ENCODE measurements around the gene CDH4.

The CDH4 gene

GRCh38 chr20:61328911-61329558, 77.0 kb downstream of the CDH4 start:
- DNase-seq (ENCODE audit: low spot score): peak; percentile 2

- DNase-seq (ENCODE audit: low spot score): no peak
Observed at GRCh38 chr20:61330441-61330840, 78.4 kb downstream of the CDH4 start.

- DNase-seq (ENCODE audit: low spot score): no peak
Observed at GRCh38 chr20:61331543-61331942, 79.5 kb downstream of the CDH4 start.

GRCh38 chr20:61332016-61332975, 80.2 kb downstream of the CDH4 start:
- no peak for DNase-seq (ENCODE audit: low spot score)

- DNase-seq (ENCODE audit: low spot score): no peak
Observed at GRCh38 chr20:61333484-61334108, 81.5 kb downstream of the CDH4 start.

GRCh38 chr20:61340157-61340556, 88.1 kb downstream of the CDH4 start:
- no peak for DNase-seq (ENCODE audit: low spot score)

- DNase-seq (ENCODE audit: low spot score): no peak
Observed at GRCh38 chr20:61341605-61342004, 89.5 kb downstream of the CDH4 start.

GRCh38 chr20:61343934-61344333, 91.9 kb downstream of the CDH4 start:
- no peak for DNase-seq (ENCODE audit: low spot score)

- no peak for DNase-seq (ENCODE audit: low spot score)
Observed at GRCh38 chr20:61345656-61346055, 93.6 kb downstream of the CDH4 start.

GRCh38 chr20:61346996-61347395, 94.9 kb downstream of the CDH4 start:
- DNase-seq (ENCODE audit: low spot score): no peak

- DNase-seq (ENCODE audit: low spot score): no peak
Observed at GRCh38 chr20:61347443-61347842, 95.4 kb downstream of the CDH4 start.

GRCh38 chr20:61349447-61350165, 97.5 kb downstream of the CDH4 start:
- DNase-seq (ENCODE audit: low spot score): no peak

GRCh38 chr20:61350500-61351250, 98.6 kb downstream of the CDH4 start:
- DNase-seq (ENCODE audit: low spot score): no peak

GRCh38 chr20:61352346-61353260, 100.5 kb downstream of the CDH4 start:
- no peak for DNase-seq (ENCODE audit: low spot score)

- no peak for DNase-seq (ENCODE audit: low spot score)
Observed at GRCh38 chr20:61353261-61354000, 101.4 kb downstream of the CDH4 start.

GRCh38 chr20:61354001-61354390, 101.9 kb downstream of the CDH4 start:
- DNase-seq (ENCODE audit: low spot score): no peak

- no peak for DNase-seq (ENCODE audit: low spot score)
Observed at GRCh38 chr20:61354501-61354900, 102.4 kb downstream of the CDH4 start.

- DNase-seq (ENCODE audit: low spot score): no peak
Observed at GRCh38 chr20:61354901-61355495, 102.9 kb downstream of the CDH4 start.

GRCh38 chr20:61355585-61355984, 103.5 kb downstream of the CDH4 start:
- DNase-seq (ENCODE audit: low spot score): no peak
